Activated naive CD8-positive, alpha-beta T cell (primary cell): Measurements from ENCODE around the gene PEX14.
"Not testable (repeated sequence)": the region's sequence is repeated elsewhere in the genome, so short reads cannot be mapped to it uniquely, and the experiment has no call there.

Experiments used
- H3K27ac Mint-ChIP-seq: one replicate; pipeline ENCODE4 v1.8.0; 2021; ENCODE audit warnings: mixed read lengths
- H3K27me3 Mint-ChIP-seq: one replicate; pipeline ENCODE4 v1.8.0; 2021; ENCODE audit warnings: mixed read lengths
- H3K36me3 Mint-ChIP-seq: one replicate; pipeline ENCODE4 v1.8.0; 2021; ENCODE audit warnings: mixed read lengths
- H3K4me1 Mint-ChIP-seq: one replicate; pipeline ENCODE4 v1.8.0; 2021; ENCODE audit warnings: low read depth, mixed read lengths
- H3K4me3 Mint-ChIP-seq: one replicate; pipeline ENCODE4 v1.8.0; 2021; ENCODE audit warnings: mild to moderate bottlenecking, mixed read lengths
- H3K9me3 Mint-ChIP-seq: one replicate; pipeline ENCODE4 v1.8.0; 2021; ENCODE audit warnings: low read depth, mixed read lengths

Gene PEX14

GRCh38 chr1:10498231-10498630 lies 23.5 kb downstream of the PEX14 start:
- Mint-ChIP-seq H3K27me3 (no peaks in the 10 kb centered on the region), H3K4me3 (no peak overlapping the region), H3K4me1 (peaks cover 58% of the 10 kb centered on the region), H3K36me3 (no peaks in the 10 kb centered on the region), H3K27ac (peak overlapping the region; percentile 19), H3K9me3 (no peaks in the 10 kb centered on the region)

GRCh38 chr1:10502206-10502605 lies 27.5 kb downstream of the PEX14 start:
- H3K27ac Mint-ChIP-seq = no peak overlapping the region
- H3K4me3 Mint-ChIP-seq = no peak overlapping the region
- peaks cover 43% of the 10 kb centered on the region for H3K4me1 Mint-ChIP-seq
- H3K36me3 Mint-ChIP-seq = no peaks in the 10 kb centered on the region
- no peaks in the 10 kb centered on the region for H3K27me3 Mint-ChIP-seq
- H3K9me3 Mint-ChIP-seq = no peaks in the 10 kb centered on the region

GRCh38 chr1:10504249-10504648 lies 29.5 kb downstream of the PEX14 start:
- Mint-ChIP-seq H3K4me1 (peaks cover 38% of the 10 kb centered on the region), H3K27ac (no peak overlapping the region), H3K27me3 (no peaks in the 10 kb centered on the region), H3K36me3 (no peaks in the 10 kb centered on the region), H3K9me3 (no peaks in the 10 kb centered on the region), H3K4me3 (no peak overlapping the region)

- peaks cover 47% of the 10 kb centered on the region for H3K4me1 Mint-ChIP-seq
- not testable (repeated sequence) for H3K36me3 Mint-ChIP-seq, H3K9me3 Mint-ChIP-seq, H3K4me3 Mint-ChIP-seq, H3K27ac Mint-ChIP-seq, H3K27me3 Mint-ChIP-seq
Observed at GRCh38 chr1:10506046-10506676, 31.4 kb downstream of the PEX14 start.

- H3K4me1 Mint-ChIP-seq = peaks cover 52% of the 10 kb centered on the region
- H3K27me3 Mint-ChIP-seq = no peaks in the 10 kb centered on the region
- H3K9me3 Mint-ChIP-seq = no peaks in the 10 kb centered on the region
- H3K36me3 Mint-ChIP-seq = no peaks in the 10 kb centered on the region
- H3K4me3 Mint-ChIP-seq = no peak overlapping the region
- no peak overlapping the region for H3K27ac Mint-ChIP-seq
Observed at GRCh38 chr1:10506677-10507047, 31.9 kb downstream of the PEX14 start.

- Mint-ChIP-seq H3K27me3 (no peaks in the 10 kb centered on the region), H3K4me1 (peaks cover 52% of the 10 kb centered on the region), H3K4me3 (no peak overlapping the region), H3K36me3 (no peaks in the 10 kb centered on the region), H3K27ac (peak overlapping the region; percentile 61), H3K9me3 (no peaks in the 10 kb centered on the region)
Observed at GRCh38 chr1:10507111-10507879, 32.5 kb downstream of the PEX14 start.

GRCh38 chr1:10508511-10508951 lies 33.8 kb downstream of the PEX14 start:
- Mint-ChIP-seq H3K4me3 (no peak overlapping the region), H3K27ac (no peak overlapping the region), H3K9me3 (no peaks in the 10 kb centered on the region), H3K36me3 (no peaks in the 10 kb centered on the region), H3K4me1 (peaks cover 61% of the 10 kb centered on the region), H3K27me3 (no peaks in the 10 kb centered on the region)

GRCh38 chr1:10509809-10510509 lies 35.2 kb downstream of the PEX14 start:
- peaks cover 72% of the 10 kb centered on the region for H3K4me1 Mint-ChIP-seq
- H3K27me3 Mint-ChIP-seq = no peaks in the 10 kb centered on the region
- no peaks in the 10 kb centered on the region for H3K36me3 Mint-ChIP-seq
- H3K27ac Mint-ChIP-seq = peak overlapping the region; percentile 85
- no peaks in the 10 kb centered on the region for H3K9me3 Mint-ChIP-seq
- H3K4me3 Mint-ChIP-seq = peak overlapping the region; percentile 69

- Mint-ChIP-seq H3K36me3 (no peaks in the 10 kb centered on the region), H3K27me3 (no peaks in the 10 kb centered on the region), H3K27ac (peak overlapping the region; percentile 85), H3K4me3 (peak overlapping the region; percentile 69), H3K9me3 (no peaks in the 10 kb centered on the region), H3K4me1 (peaks cover 78% of the 10 kb centered on the region)
Observed at GRCh38 chr1:10510520-10511493, 36.1 kb downstream of the PEX14 start.

- no peaks in the 10 kb centered on the region for H3K9me3 Mint-ChIP-seq
- H3K4me3 Mint-ChIP-seq = peak overlapping the region; percentile 69
- H3K4me1 Mint-ChIP-seq = peaks cover 84% of the 10 kb centered on the region
- no peaks in the 10 kb centered on the region for H3K36me3 Mint-ChIP-seq
- H3K27ac Mint-ChIP-seq = peak overlapping the region; percentile 85
- H3K27me3 Mint-ChIP-seq = no peaks in the 10 kb centered on the region
Observed at GRCh38 chr1:10511494-10511885, 36.7 kb downstream of the PEX14 start.

- peak overlapping the region; percentile 65 for H3K27ac Mint-ChIP-seq
- peaks cover 83% of the 10 kb centered on the region for H3K4me1 Mint-ChIP-seq
- H3K27me3 Mint-ChIP-seq = no peaks in the 10 kb centered on the region
- H3K36me3 Mint-ChIP-seq = peaks cover 1% of the 10 kb centered on the region
- H3K4me3 Mint-ChIP-seq = peak overlapping the region; percentile 14
- H3K9me3 Mint-ChIP-seq = no peaks in the 10 kb centered on the region
Observed at GRCh38 chr1:10513199-10513598, 38.4 kb downstream of the PEX14 start.

GRCh38 chr1:10514490-10515235 lies 39.9 kb downstream of the PEX14 start:
- Mint-ChIP-seq H3K4me1 (peaks cover 86% of the 10 kb centered on the region), H3K36me3 (peaks cover 6% of the 10 kb centered on the region), H3K27me3 (no peaks in the 10 kb centered on the region), H3K9me3 (no peaks in the 10 kb centered on the region), H3K4me3 (peak overlapping the region; percentile 24), H3K27ac (peak overlapping the region; percentile 50)

- H3K9me3 Mint-ChIP-seq = no peaks in the 10 kb centered on the region
- peak overlapping the region; percentile 72 for H3K27ac Mint-ChIP-seq
- peaks cover 7% of the 10 kb centered on the region for H3K36me3 Mint-ChIP-seq
- peaks cover 80% of the 10 kb centered on the region for H3K4me1 Mint-ChIP-seq
- no peaks in the 10 kb centered on the region for H3K27me3 Mint-ChIP-seq
- H3K4me3 Mint-ChIP-seq = peak overlapping the region; percentile 47
Observed at GRCh38 chr1:10515301-10515975, 40.7 kb downstream of the PEX14 start.
